Transverse colon (tissue), 4 donors: ENCODE data around the gene FAM149B1.

Experiments
- CTCF ChIP-seq, 5 experiments: fragments of 200-600 bp in 3 of 5; fragments of 450-650 bp in 2 of 5; sonication (generic) in 3 of 5; IDR thresholded peaks; 1 replicate in 2 of 5; 2 replicates in 3 of 5; pipeline ENCODE4 v1.5.1; 2016 to 2017; ENCODE audit warnings: antibody characterized with exemption in 5 of 5, inconsistent platforms in 3 of 5, mild to moderate bottlenecking in 2 of 5, moderate library complexity in 1 of 5
- POLR2A ChIP-seq: fragments of 450-650 bp; IDR thresholded peaks from one replicate; pipeline ENCODE4 v1.6.1; 2016; ENCODE audit warnings: antibody characterized with exemption, mild to moderate bottlenecking, moderate library complexity
- POLR2AphosphoS5 ChIP-seq, 3 donors: sonication (generic); formaldehyde crosslinking; IDR thresholded peaks; one replicate each; pipeline ENCODE4 v1.6.1; 2016; ENCODE audit warnings: antibody characterized with exemption in 3 of 3

GRCh38 chr10:73141603-73142002 is 26.3 kb upstream of the FAM149B1 start:
- TF ChIP-seq POLR2A = no peak
- TF ChIP-seq CTCF (IDR thresholded peaks at IDR 0.05) = no peak
- TF ChIP-seq POLR2AphosphoS5 (IDR thresholded peaks at IDR 0.05) = no peak
